Liver (tissue), 9 donors: ENCODE data around the gene GLB1L2. TPM values are rescaled to one million over a fixed set of nuclear protein-coding genes. Genes with fewer than 3 reads are reported as not detected.

Experiments
- DNase-seq: peaks from one replicate; pipeline ENCODE4 v3.0.0-alpha.2; 2017; ENCODE audit warnings: low spot score
- H3K27ac ChIP-seq, 2 donors: one replicate each; pipeline ENCODE4 v1.7.0; 2013; ENCODE audit warnings: inconsistent platforms in 2 of 2, low read length in 2 of 2, control low read depth in 1 of 2, low read depth in 1 of 2, mild to moderate bottlenecking in 1 of 2
- H3K27me3 ChIP-seq, 4 donors: one replicate each; pipeline versions ENCODE4 v1.6.1 to v1.7.0; 2013; ENCODE audit warnings: low read length in 3 of 4, inconsistent platforms in 1 of 4, mild to moderate bottlenecking in 1 of 4, moderate library complexity in 1 of 4; ENCODE audit not compliant: control insufficient read depth in 4 of 4, insufficient read depth in 4 of 4
- H3K36me3 ChIP-seq, 4 donors: one replicate each; pipeline versions ENCODE4 v1.6.1 to v1.7.0; 2013; ENCODE audit warnings: low read length in 3 of 4, mild to moderate bottlenecking in 3 of 4, low read depth in 1 of 4, moderate library complexity in 1 of 4; ENCODE audit not compliant: control insufficient read depth in 4 of 4, insufficient read depth in 3 of 4
- H3K4me1 ChIP-seq, 4 donors: one replicate each; pipeline versions ENCODE4 v1.6.1 to v1.7.0; 2013; ENCODE audit warnings: low read length in 3 of 4, mild to moderate bottlenecking in 3 of 4, moderate library complexity in 1 of 4; ENCODE audit not compliant: control insufficient read depth in 4 of 4, insufficient read depth in 4 of 4
- H3K4me3 ChIP-seq, 3 donors: one replicate each; pipeline versions ENCODE4 v1.6.1 to v1.7.0; 2013; ENCODE audit warnings: low read length in 3 of 3, control low read depth in 1 of 3, low read depth in 1 of 3, mild to moderate bottlenecking in 1 of 3
- H3K9ac ChIP-seq, 2 donors: one replicate each; pipeline ENCODE4 v1.7.0; 2013; ENCODE audit warnings: low read length in 2 of 2, mild to moderate bottlenecking in 2 of 2, moderate library complexity in 2 of 2, control low read depth in 1 of 2, low read depth in 1 of 2
- H3K9me3 ChIP-seq, 4 donors: one replicate each; pipeline versions ENCODE4 v1.6.1 to v1.7.0; 2013; ENCODE audit warnings: low read length in 3 of 4; ENCODE audit not compliant: control insufficient read depth in 4 of 4
- ATF3 ChIP-seq: IDR thresholded peaks from 2 replicates; pipeline ENCODE4 v1.6.1; 2016; ENCODE audit warnings: antibody characterized with exemption
- CTCF ChIP-seq: fragments of 150-350 bp; IDR thresholded peaks from 2 replicates; pipeline ENCODE4 v1.5.1; 2017; ENCODE audit warnings: improper control_type of control experiment, low read depth, low read length; ENCODE audit not compliant: missing input control
- EGR1 ChIP-seq, 2 donors: IDR thresholded peaks; 2 replicates each; pipeline ENCODE4 v1.6.1; 2016 to 2018; ENCODE audit warnings: antibody characterized with exemption in 2 of 2, low read depth in 2 of 2
- FOXA1 ChIP-seq: IDR thresholded peaks from 2 replicates; pipeline ENCODE4 v1.6.1; 2016; ENCODE audit warnings: antibody characterized with exemption
- FOXA2 ChIP-seq: IDR thresholded peaks from 2 replicates; pipeline ENCODE4 v1.6.1; 2016; ENCODE audit warnings: antibody characterized with exemption
- HNF4A ChIP-seq, 2 donors: conservative IDR thresholded peaks; 2 replicates each; pipeline ENCODE4 v1.6.1; 2016; ENCODE audit warnings: antibody characterized with exemption in 2 of 2, mild to moderate bottlenecking in 2 of 2
- HNF4G ChIP-seq: IDR thresholded peaks from 2 replicates; pipeline ENCODE4 v1.6.1; 2016; ENCODE audit warnings: antibody characterized with exemption
- JUND ChIP-seq, 2 donors: IDR thresholded peaks; 2 replicates each; pipeline ENCODE4 v1.6.1; 2016; ENCODE audit warnings: antibody characterized with exemption in 2 of 2
- NR2F2 ChIP-seq: IDR thresholded peaks from 2 replicates; pipeline ENCODE4 v1.6.1; 2016; ENCODE audit warnings: antibody characterized with exemption
- RAD21 ChIP-seq, 2 donors: IDR thresholded peaks; 2 replicates each; pipeline ENCODE4 v1.6.1; 2016; ENCODE audit warnings: antibody characterized with exemption in 2 of 2, mild to moderate bottlenecking in 2 of 2
- REST ChIP-seq: IDR thresholded peaks from 2 replicates; pipeline ENCODE4 v1.6.1; 2016; ENCODE audit warnings: antibody characterized with exemption, mild to moderate bottlenecking
- RXRA ChIP-seq, 2 donors: IDR thresholded peaks; 2 replicates each; pipeline ENCODE4 v1.6.1; 2017 to 2018; ENCODE audit warnings: antibody characterized with exemption in 2 of 2, mild to moderate bottlenecking in 1 of 2
- SP1 ChIP-seq: IDR thresholded peaks from 2 replicates; pipeline ENCODE4 v1.6.1; 2018; ENCODE audit warnings: antibody characterized with exemption, mild to moderate bottlenecking
- TAF1 ChIP-seq: conservative IDR thresholded peaks from 2 replicates; pipeline ENCODE4 v1.6.1; 2016; ENCODE audit warnings: antibody characterized with exemption, mild to moderate bottlenecking
- YY1 ChIP-seq: IDR thresholded peaks from 2 replicates; pipeline ENCODE4 v1.6.1; 2016; ENCODE audit warnings: antibody characterized with exemption, mild to moderate bottlenecking
- WGBS: extraction: QIAGEN DNeasy Blood & Tissue Kit; methylation state at CpG from one replicate; pipeline ENCODE4 v1.1.7; 2013; 5-methylcytosine and 5-hydroxymethylcytosine counted together
- polyA plus RNA-seq, 2 donors: library from polyadenylated mRNA; stranded (reverse) in 1 of 2; unstranded in 1 of 2; fragments of 200-250 nt in 1 of 2; fragments of >200 nt in 1 of 2; fragmentation: Nextera tagmentation in 1 of 2; extraction: Ambion mirVana in 1 of 2; gene quantifications; one replicate each; pipeline versions ENCODE4 v1.2.1 to v1.2.3, GENCODE V29; 2013 to 2015
- total RNA-seq, 2 donors: library from RNA; depleted of rRNA; stranded (reverse); fragments of >200 nt; gene quantifications; one replicate each; pipeline ENCODE4 v1.2.3, GENCODE V29; 2014
- TF ChIP-seq, protein P1 (sequence below): IDR thresholded peaks from 2 replicates; pipeline ENCODE4 v1.6.1; 2016; ENCODE audit warnings: antibody characterized with exemption
- TF ChIP-seq, protein P2 (sequence below): IDR thresholded peaks from 2 replicates; pipeline ENCODE4 v1.6.1; 2016; ENCODE audit warnings: antibody characterized with exemption
- donor health status: healthy.
- donor health status: healthy.
- donor health status: healthy.
- donor health status: healthy.
- donor health status: healthy.

Gene GLB1L2
- total and polyA plus RNA-seq, 4 donors: 0.23 to 0.50 (median 0.42) TPM

- Histone ChIP-seq H3K36me3 (peaks cover 0 to 2% (median 0%) of the 10 kb centered on the region in 4 donors), H3K27me3 (no peaks in the 10 kb centered on the region), H3K9me3 (no peaks in the 10 kb centered on the region), H3K27ac (no peak overlapping the region), H3K4me3 (no peak overlapping the region), H3K9ac (no peak overlapping the region), H3K4me1 (no peaks in the 10 kb centered on the region)
- TF ChIP-seq, protein P1, sequence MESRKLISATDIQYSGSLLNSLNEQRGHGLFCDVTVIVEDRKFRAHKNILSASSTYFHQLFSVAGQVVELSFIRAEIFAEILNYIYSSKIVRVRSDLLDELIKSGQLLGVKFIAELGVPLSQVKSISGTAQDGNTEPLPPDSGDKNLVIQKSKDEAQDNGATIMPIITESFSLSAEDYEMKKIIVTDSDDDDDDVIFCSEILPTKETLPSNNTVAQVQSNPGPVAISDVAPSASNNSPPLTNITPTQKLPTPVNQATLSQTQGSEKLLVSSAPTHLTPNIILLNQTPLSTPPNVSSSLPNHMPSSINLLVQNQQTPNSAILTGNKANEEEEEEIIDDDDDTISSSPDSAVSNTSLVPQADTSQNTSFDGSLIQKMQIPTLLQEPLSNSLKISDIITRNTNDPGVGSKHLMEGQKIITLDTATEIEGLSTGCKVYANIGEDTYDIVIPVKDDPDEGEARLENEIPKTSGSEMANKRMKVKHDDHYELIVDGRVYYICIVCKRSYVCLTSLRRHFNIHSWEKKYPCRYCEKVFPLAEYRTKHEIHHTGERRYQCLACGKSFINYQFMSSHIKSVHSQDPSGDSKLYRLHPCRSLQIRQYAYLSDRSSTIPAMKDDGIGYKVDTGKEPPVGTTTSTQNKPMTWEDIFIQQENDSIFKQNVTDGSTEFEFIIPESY: no peak
- no peak for TF ChIP-seq HNF4A (conservative IDR thresholded peaks at IDR 0.05)
- no peak for TF ChIP-seq FOXA1
- TF ChIP-seq CTCF: no peak
- no peak for TF ChIP-seq NR2F2
- no peak for TF ChIP-seq YY1
- no peak for TF ChIP-seq ATF3
- TF ChIP-seq TAF1: no peak
- TF ChIP-seq, protein P2, sequence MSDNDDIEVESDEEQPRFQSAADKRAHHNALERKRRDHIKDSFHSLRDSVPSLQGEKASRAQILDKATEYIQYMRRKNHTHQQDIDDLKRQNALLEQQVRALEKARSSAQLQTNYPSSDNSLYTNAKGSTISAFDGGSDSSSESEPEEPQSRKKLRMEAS: no peak
- no peak for TF ChIP-seq HNF4G
- no peak for TF ChIP-seq JUND (IDR thresholded peaks at IDR 0.05)
- no peak for TF ChIP-seq FOXA2
- no peak for TF ChIP-seq REST
- TF ChIP-seq EGR1 (IDR thresholded peaks at IDR 0.05; ENCODE audit: low read depth in 2 of 2): no peak
- no peak for TF ChIP-seq RAD21 (IDR thresholded peaks at IDR 0.05)
- TF ChIP-seq RXRA (IDR thresholded peaks at IDR 0.05): no peak
- WGBS: 93% methylated on average over 2 of the region's 2 CpGs
- DNase-seq: no peak
Measured at GRCh38 chr11:134379241-134379640, 47.5 kb downstream of the GLB1L2 start.

DNA sequence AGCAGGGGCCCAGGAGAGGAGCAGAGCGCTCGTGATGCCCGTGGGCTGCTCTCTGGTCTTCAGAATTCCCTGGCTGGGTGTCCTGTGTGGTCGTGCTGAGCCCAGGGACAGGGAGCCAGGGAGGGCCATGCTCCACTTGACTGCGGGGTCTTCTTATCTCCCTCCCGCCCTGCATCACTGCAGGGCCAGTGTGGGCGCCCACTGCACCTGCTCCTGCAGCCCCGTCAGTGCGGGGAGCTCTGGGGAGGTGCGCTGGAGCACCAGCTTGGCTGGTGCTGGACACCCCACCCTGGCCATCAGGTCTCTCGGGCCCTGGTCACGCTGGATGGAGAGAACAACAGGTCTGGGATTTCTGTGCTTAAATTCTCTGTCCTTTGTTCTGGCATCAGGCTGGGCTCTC lies 48.4 kb downstream of the GLB1L2 start:
- Histone ChIP-seq H3K4me1 (no peaks in the 10 kb centered on the region), H3K9ac (no peak overlapping the region), H3K36me3 (peaks cover 0 to 2% (median 0%) of the 10 kb centered on the region in 4 donors), H3K9me3 (no peaks in the 10 kb centered on the region), H3K27ac (no peak overlapping the region), H3K4me3 (no peak overlapping the region), H3K27me3 (no peaks in the 10 kb centered on the region)
- no peak for DNase-seq
- 89% methylated on average over 12 of the region's 12 CpGs for WGBS
- TF ChIP-seq, protein P1: no peak
- TF ChIP-seq TAF1 (no peak), EGR1 (IDR thresholded peaks at IDR 0.05; ENCODE audit: low read depth in 2 of 2) (no peak), JUND (IDR thresholded peaks at IDR 0.05) (no peak), YY1 (no peak), HNF4G (no peak), ATF3 (no peak), FOXA2 (no peak), SP1 (no peak), RXRA (IDR thresholded peaks at IDR 0.05) (no peak), HNF4A (conservative IDR thresholded peaks at IDR 0.05) (no peak), FOXA1 (no peak), NR2F2 (no peak)
- TF ChIP-seq, protein P2: no peak
